Epithelial cell of proximal tubule (primary cell): Measurements from ENCODE around the gene MARCHF7. TPM values are rescaled to one million over a fixed set of nuclear protein-coding genes. Genes with fewer than 3 reads are reported as not detected.

Experiments used
- DNase-seq: peaks from one replicate; pipeline ENCODE4 v3.0.0-alpha.2; 2011; ENCODE audit warnings: low read depth
- H3K4me3 ChIP-seq: 2 replicates; pipeline ENCODE4 v1.5.1; 2011; ENCODE audit warnings: low read depth, mild to moderate bottlenecking, low read length
- total RNA-seq: library from RNA; depleted of rRNA; stranded (reverse); fragments of >200 nt; gene quantifications from 2 replicates; pipeline ENCODE4 v1.2.3, GENCODE V29; 2015
- TF ChIP-seq, protein P1 (sequence below): conservative IDR thresholded peaks from 2 replicates; pipeline ENCODE4 v1.5.1; 2012; ENCODE audit warnings: low read depth, mild to moderate bottlenecking, low read length

Gene MARCHF7
- total RNA-seq, 1 donor from 2014 or later = 45.0 TPM

DNA sequence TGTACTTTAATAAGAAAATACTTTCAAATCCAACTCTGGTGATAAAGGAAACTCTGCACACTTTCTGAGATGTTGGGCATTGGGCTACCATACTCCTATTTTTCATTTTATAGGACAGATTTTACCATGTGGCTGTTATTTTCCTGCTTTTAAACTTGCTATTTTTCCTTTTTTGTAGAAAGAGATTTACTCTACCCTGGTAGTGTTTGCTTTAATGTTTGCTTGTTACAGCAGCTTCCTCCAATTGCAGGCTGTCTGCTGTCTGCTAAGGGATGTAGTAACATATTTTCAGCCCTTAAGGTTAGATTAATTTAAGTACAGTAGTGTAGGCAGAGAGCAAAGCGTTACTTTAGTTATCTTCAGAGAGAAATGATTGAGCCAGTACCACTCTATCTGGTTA is 38.6 kb downstream of the MARCHF7 start:
- TF ChIP-seq, protein P1, sequence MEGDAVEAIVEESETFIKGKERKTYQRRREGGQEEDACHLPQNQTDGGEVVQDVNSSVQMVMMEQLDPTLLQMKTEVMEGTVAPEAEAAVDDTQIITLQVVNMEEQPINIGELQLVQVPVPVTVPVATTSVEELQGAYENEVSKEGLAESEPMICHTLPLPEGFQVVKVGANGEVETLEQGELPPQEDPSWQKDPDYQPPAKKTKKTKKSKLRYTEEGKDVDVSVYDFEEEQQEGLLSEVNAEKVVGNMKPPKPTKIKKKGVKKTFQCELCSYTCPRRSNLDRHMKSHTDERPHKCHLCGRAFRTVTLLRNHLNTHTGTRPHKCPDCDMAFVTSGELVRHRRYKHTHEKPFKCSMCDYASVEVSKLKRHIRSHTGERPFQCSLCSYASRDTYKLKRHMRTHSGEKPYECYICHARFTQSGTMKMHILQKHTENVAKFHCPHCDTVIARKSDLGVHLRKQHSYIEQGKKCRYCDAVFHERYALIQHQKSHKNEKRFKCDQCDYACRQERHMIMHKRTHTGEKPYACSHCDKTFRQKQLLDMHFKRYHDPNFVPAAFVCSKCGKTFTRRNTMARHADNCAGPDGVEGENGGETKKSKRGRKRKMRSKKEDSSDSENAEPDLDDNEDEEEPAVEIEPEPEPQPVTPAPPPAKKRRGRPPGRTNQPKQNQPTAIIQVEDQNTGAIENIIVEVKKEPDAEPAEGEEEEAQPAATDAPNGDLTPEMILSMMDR = no peak
- no peak overlapping the region for H3K4me3 ChIP-seq
- DNase-seq = no peak

DNA sequence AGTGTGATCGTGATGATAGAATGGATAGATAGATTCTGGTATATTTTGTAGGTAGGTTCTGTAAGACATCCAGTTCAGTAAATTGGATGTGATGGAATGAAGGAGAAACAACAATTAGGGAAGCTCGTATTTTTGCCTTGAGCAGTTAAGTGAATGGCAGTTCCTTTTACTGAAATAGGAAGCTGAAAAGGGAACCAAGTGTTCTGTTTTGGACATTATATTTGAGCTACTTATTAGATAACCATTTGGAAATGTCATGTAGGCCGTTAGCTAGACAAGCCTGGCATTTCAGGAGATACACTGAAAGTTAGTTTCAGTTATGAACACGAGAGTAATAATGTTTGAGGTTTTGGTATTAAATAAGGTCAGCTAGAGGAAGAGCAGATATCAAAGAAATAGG is 41.5 kb downstream of the MARCHF7 start:
- TF ChIP-seq, protein P1 = no peak
- no peak for DNase-seq
- no peak overlapping the region for H3K4me3 ChIP-seq

DNA sequence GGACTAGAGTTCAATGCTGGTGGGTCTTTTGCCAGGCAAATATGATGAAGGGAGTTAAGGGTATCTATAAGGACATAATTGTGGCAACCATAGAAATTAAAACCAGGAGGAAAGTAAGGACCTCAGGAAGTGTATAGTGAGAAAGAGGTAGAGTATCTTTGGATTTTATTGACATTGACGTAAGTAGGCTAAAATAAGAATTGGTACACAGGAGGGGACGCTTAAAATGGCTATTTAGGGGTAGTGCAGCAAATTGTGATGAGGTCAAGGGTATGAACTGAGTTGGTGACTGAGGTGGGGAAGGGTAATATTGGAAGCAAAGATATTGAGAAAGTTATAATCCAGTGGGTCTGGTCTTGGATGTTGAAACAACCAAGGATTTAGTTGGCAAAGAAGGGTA is 42.7 kb downstream of the MARCHF7 start:
- DNase-seq = no peak
- no peak overlapping the region for H3K4me3 ChIP-seq
- TF ChIP-seq, protein P1 = no peak

DNA sequence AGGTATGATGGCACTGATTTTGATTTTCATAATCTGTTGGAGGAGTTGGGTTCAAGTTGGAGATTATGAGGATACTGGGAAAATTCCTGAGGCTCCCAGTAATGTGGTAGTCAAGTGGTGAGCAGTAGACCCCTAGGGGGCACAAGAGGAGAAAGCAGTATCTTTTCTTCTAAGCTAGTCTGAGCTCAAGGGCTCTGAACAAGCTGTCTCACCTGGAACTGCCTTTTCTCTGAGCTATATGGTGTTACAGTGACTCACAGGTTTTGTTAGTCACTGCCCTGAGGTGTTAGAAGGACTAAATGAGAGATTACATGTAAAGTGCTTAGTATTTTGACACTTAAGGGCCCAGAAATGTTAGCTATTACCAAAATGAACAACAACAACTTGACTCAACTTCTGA is 43.5 kb downstream of the MARCHF7 start:
- DNase-seq = peak; percentile 64
- H3K4me3 ChIP-seq = no peak overlapping the region
- TF ChIP-seq, protein P1 = peak; percentile 65

DNA sequence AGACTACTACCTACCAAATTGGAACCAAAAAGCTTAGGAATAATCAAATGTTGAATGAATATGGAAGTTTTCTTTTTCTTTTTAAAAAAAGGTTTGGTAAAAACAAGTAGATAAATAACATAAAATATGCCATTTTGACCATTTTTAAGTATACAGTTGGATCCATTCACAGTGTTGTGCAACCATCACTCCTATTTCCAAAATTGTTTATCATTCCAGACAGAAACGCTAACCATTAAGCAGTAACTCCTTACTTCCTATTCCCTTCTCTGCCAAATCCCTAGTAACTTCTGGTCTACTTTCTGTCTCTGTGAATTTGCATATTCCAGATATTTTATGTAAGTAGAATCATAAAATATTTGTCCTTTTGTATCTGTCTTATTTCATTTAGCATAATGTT is 45.9 kb downstream of the MARCHF7 start:
- TF ChIP-seq, protein P1 = no peak
- no peak for DNase-seq
- no peak overlapping the region for H3K4me3 ChIP-seq

DNA sequence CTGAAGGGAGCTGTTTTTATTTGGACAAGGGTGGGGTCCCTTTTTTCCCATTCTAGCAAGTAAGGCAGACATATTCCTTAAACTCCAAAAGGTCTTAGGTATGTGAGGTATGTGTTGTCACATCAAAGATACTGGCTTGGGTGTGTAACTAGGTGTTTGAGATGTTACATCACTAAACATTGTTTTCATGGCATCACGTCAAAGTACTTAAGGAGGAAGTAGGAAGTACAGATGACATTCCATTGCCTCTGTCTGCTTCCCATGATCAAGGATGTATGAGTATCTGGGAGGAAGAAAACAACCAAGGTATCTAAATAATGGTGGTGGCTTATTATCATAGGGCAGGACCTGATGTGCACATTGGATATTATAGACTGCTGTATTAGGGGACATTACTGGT is 46.4 kb downstream of the MARCHF7 start:
- TF ChIP-seq, protein P1 = no peak
- no peak for DNase-seq
- no peak overlapping the region for H3K4me3 ChIP-seq

DNA sequence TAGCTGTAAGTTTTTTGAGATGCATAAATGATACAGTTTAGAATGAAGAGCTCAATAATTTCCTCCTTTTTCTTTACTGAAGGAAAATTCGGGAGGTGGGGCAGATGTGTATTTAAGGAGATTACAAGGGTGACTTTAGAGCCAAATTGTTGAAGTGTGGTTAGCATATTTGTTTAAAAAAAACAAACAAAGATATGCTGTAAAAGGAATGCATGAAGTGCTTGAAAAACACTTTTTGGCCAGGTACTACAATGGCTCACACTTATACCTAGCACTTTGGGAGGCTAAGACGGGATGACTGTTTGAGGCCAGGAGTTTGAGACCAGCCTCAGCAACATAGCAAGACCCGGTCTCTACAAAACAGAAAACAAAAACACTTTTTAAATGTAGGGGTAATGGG is 47.3 kb downstream of the MARCHF7 start:
- TF ChIP-seq, protein P1 = no peak
- DNase-seq = no peak
- H3K4me3 ChIP-seq = no peak overlapping the region
